ENCODE results near the gene HDAC4. TPM values are rescaled to one million over a fixed set of nuclear protein-coding genes. Genes with fewer than 3 reads are reported as not detected.

The HDAC4 gene
- total and polyA plus RNA-seq, 2 of the 8 experiments (the other 6 are each of a cell fraction or from before 2014, with no cell fraction given) = 15.4 to 31.5 TPM

DNA sequence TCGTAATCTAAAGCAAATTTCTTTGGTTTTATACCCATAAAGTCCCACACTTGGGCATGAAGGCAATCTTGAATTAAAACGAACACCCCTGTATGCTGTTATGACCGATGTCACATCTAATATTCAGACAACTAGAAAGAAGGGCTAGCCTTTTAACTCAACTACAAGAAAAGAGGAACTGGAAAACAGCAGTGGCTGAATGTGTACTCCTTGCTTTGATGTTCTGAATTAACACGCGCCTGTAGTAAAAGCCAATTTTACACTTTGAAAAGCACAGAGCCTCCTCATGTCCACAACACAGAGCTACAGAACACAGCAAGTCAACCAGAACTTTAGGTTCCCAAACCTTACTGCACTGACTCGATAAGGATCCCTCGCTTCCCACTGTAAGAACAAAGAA, 147.6 kb downstream of the HDAC4 start:
- POLR2A ChIA-PET (ENCODE audit: partially characterized antibody) = no interaction called here

More for the DNA sequence above, 147.6 kb downstream of the HDAC4 start:
- peaks cover 10% of the 10 kb centered on the region for H3K79me1 ChIP-seq (ENCODE audit: low read depth, low read length)
- no peak overlapping the region for H3K27ac ChIP-seq (ENCODE audit: low read depth, low read length)
- DNase-seq (ENCODE audit: low read depth in 1 of 2, low spot score in 2 of 2) = no peak
- H3K36me3 ChIP-seq (ENCODE audit: control insufficient read depth in 2 of 4, insufficient read depth in 4 of 4, low read length in 3 of 4) = no peaks in the 10 kb centered on the region
- H4K91ac ChIP-seq (replicated peaks; ENCODE audit: insufficient read length, low read length) = no peak overlapping the region
- H2BK20ac ChIP-seq (ENCODE audit: low read length) = no peak overlapping the region
- H2AK5ac ChIP-seq (ENCODE audit: low read depth, low read length) = no peak overlapping the region
- no peak overlapping the region for H3K56ac ChIP-seq (replicated peaks; ENCODE audit: insufficient read length, low read depth, low read length)
- peaks cover 7 to 16% of the 10 kb centered on the region in 2 experiments for H4K20me1 ChIP-seq (replicated peaks in 1 of 2; ENCODE audit: control insufficient read depth in 1 of 2, insufficient read depth in 2 of 2, low read length in 2 of 2)
- peaks cover 0 to 88% of the 10 kb centered on the region in 2 experiments; a peak in 2 of 4 replicates for H3K79me2 ChIP-seq (ENCODE audit: control insufficient read depth in 1 of 2, insufficient read depth in 2 of 2, low read length in 2 of 2)
- no peak for FAIRE-seq
- H3K23ac ChIP-seq (ENCODE audit: insufficient read length) = no peak overlapping the region
- no peak overlapping the region for H3K14ac ChIP-seq (ENCODE audit: insufficient read length)
- H2AFZ ChIP-seq (ENCODE audit: low read length) = no peak overlapping the region
- TF ChIP-seq TAF7 (optimal IDR thresholded peaks at IDR 0.05; ENCODE audit: borderline replicate concordance, low read depth, low read length) (no peak), NANOG (IDR thresholded peaks at IDR 0.05; ENCODE audit: insufficient read depth, low read depth, low read length, poor library complexity, severe bottlenecking) (no peak)
- no peaks in the 10 kb centered on the region; a peak in 2 of 7 replicates for H3K27me3 ChIP-seq (replicated peaks in 1 of 4; ENCODE audit: control insufficient read depth in 3 of 4, extremely low read depth in 1 of 4, insufficient read depth in 3 of 4, low read length in 3 of 4)
- no peak overlapping the region for H3K4me2 ChIP-seq (ENCODE audit: insufficient read depth in 1 of 2, low read depth in 2 of 2, low read length in 2 of 2)
- no peaks in the 10 kb centered on the region for H3K23me2 ChIP-seq (ENCODE audit: low read depth, low read length)
- H3K4me1 ChIP-seq (replicated peaks in 1 of 4; ENCODE audit: control insufficient read depth in 3 of 4, insufficient read depth in 4 of 4, low read length in 3 of 4) = peaks cover 0 to 2% (median 0%) of the 10 kb centered on the region in 4 experiments; a peak in 4 of 7 replicates
- no peak overlapping the region for H2BK15ac ChIP-seq (ENCODE audit: low read length)
- no peak overlapping the region for H2BK5ac ChIP-seq (ENCODE audit: low read depth, low read length)
- no peak overlapping the region for H4K8ac ChIP-seq (ENCODE audit: extremely low read depth, insufficient read depth, low read length)
- no peak overlapping the region for H2BK120ac ChIP-seq (replicated peaks; ENCODE audit: low read depth, low read length)
- 89% methylated on average over 7 of the region's 7 CpGs; no CpG with 5 or more reads in 1 of the 2 experiments for WGBS, 2 experiments (ENCODE audit: extremely low coverage in 1 of 2, insufficient coverage in 1 of 2, insufficient read length in 1 of 2, insufficient replicate concordance in 2 of 2, low coverage in 1 of 2, low lambda C conversion rate in 2 of 2, missing lambda C conversion rate in 1 of 2)
- H2BK12ac ChIP-seq (ENCODE audit: low read depth, low read length) = no peak overlapping the region
- no peak overlapping the region for H4K5ac ChIP-seq (ENCODE audit: insufficient read length, low read depth, low read length)
- H3K4ac ChIP-seq (replicated peaks; ENCODE audit: insufficient read length, low read depth, low read length) = no peak overlapping the region
- 0 out of 4 replicates have a peak, but pooled peaks cover 0 to 7% of the 10 kb centered on the region in 2 experiments for H3K9me3 ChIP-seq (ENCODE audit: insufficient read depth in 2 of 2, low read depth in 1 of 2, low read length in 1 of 2)
- no peak overlapping the region for H3K4me3 ChIP-seq (ENCODE audit: extremely low read depth in 1 of 4, insufficient read depth in 2 of 4, low read depth in 3 of 4, low read length in 4 of 4)
- H3K18ac ChIP-seq (ENCODE audit: extremely low read depth, low read length) = no peak overlapping the region
- H3K9ac ChIP-seq (replicated peaks in 1 of 4; ENCODE audit: extremely low read depth in 1 of 4, low read depth in 3 of 4, low read length in 3 of 4) = no peak overlapping the region
- CTCF ChIA-PET (ENCODE audit: partially characterized antibody) = interaction anchor here (0.8 to 1.5 kb wide), 3 partner anchors 10 to 59 kb away, joined by 3 to 6 read pairs (median 3); no protein-coding TSS in a partner anchor

All from H1 (cell line).